Activated naive CD8-positive, alpha-beta T cell treated with anti-CD3 and anti-CD28 coated beads, Interleukin-2, amount 50 U/mL, for 24 hours (primary cell): Measurements from ENCODE around the gene FGF12.

Experiments used
- ATAC-seq: fragments of 150-1000 bp; cut with Tn5 transposase; one replicate; pipeline ENCODE4 v1.10.0; 2021
- DNase-seq: peaks from one replicate; pipeline ENCODE4 v3.0.0; 2021
- H3K27ac Mint-ChIP-seq: one replicate; pipeline ENCODE4 v1.8.0; 2021; ENCODE audit warnings: mild to moderate bottlenecking, mixed read lengths
- H3K27me3 Mint-ChIP-seq: one replicate; pipeline ENCODE4 v1.8.0; 2021; ENCODE audit warnings: mixed read lengths
- H3K36me3 Mint-ChIP-seq: one replicate; pipeline ENCODE4 v1.8.0; 2021; ENCODE audit warnings: low read depth, mixed read lengths
- H3K4me1 Mint-ChIP-seq: one replicate; pipeline ENCODE4 v1.8.0; 2021; ENCODE audit warnings: mixed read lengths
- H3K4me3 Mint-ChIP-seq: one replicate; pipeline ENCODE4 v1.8.0; 2021; ENCODE audit warnings: mild to moderate bottlenecking, moderate library complexity, mixed read lengths
- H3K9me3 Mint-ChIP-seq: one replicate; pipeline ENCODE4 v1.8.0; 2021; ENCODE audit warnings: mixed read lengths

Gene FGF12

DNA sequence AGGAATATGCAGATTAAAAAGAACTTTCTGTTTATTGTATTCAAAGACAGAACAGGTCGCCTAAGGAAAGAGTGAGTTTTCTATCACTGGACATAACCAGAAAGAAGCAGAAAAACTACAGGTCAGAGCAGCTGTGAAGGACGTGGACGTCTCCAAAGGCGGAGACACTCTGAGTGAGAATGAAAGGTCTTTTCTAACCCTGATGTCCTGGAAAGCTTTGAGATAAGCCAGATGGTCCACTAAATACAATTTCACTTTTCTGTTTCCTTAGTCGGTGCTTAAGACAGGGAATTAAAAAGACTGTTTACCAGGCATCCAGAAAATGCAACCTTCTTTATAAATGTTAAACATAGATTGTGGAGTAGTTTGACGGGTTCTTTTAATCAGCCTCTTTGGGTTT lies 360.4 kb downstream of the FGF12 start:
- Mint-ChIP-seq H3K9me3 (no peaks in the 10 kb centered on the region), H3K4me1 (no peaks in the 10 kb centered on the region), H3K36me3 (no peaks in the 10 kb centered on the region), H3K4me3 (no peak overlapping the region), H3K27me3 (no peaks in the 10 kb centered on the region), H3K27ac (no peak overlapping the region)
- ATAC-seq (no peak), DNase-seq (no peak)

DNA sequence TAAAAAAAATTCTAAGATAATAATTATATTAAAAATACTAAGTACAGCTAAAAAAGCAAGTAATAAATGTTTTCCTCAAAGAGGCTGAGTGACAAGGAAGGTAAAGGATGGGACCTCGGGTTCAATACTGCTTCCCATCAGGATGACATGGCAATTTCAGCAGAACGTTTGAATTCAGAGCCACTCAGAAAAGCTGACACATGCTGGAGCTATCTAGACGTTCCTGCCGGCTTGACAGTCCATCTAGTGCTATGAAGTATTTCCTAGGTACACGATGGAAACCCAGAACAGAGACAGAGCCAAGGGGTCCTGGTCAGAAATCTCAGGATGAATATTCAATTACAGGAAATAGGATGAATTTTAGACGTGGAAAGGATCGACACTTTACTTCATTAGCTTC lies 361.8 kb downstream of the FGF12 start:
- Mint-ChIP-seq H3K9me3 (no peaks in the 10 kb centered on the region), H3K27ac (no peak overlapping the region), H3K36me3 (no peaks in the 10 kb centered on the region), H3K4me3 (no peak overlapping the region), H3K27me3 (no peaks in the 10 kb centered on the region), H3K4me1 (no peaks in the 10 kb centered on the region)
- ATAC-seq = no peak
- no peak for DNase-seq

DNA sequence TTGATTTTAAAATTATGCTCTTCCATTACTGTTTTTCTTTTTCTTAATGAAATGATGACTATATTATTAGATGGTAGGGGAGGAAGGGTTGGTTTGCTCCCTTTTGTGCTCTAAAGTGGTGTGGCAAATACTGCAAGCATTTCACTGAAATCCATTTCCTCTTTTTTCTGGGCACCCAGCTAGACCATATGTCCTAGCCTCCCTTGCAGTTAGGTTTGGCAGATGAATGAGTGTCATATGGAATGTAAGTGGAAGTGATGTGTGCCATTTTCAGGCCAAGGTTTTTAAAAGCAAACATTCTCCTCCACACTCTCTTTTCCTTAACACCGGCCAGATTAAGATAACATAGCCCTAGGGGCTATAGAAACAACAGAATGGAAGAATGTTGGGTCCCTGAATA lies 363.0 kb downstream of the FGF12 start:
- Mint-ChIP-seq H3K9me3 (no peaks in the 10 kb centered on the region), H3K27me3 (no peaks in the 10 kb centered on the region), H3K27ac (no peak overlapping the region), H3K4me1 (no peaks in the 10 kb centered on the region), H3K4me3 (no peak overlapping the region), H3K36me3 (no peaks in the 10 kb centered on the region)
- DNase-seq (no peak), ATAC-seq (no peak)

DNA sequence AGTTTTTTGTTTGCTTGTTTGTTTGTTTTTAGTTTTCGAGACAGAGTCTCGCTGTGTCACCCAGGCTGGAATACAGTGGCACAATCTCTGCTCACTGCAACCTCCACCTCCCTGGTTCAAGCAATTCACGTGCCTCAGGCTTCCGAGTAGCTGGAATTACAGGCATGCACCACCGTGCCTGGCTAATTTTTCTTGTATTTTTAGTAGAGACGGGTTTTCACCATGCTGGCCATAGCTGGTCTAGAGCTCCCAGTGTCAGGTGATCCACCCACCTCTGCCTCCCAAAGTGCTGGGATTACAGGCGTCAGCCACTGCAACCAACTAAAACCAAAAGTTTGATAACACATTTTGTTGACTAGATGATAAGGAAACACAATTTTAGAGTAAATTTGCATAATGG lies 372.7 kb downstream of the FGF12 start:
- ATAC-seq (no peak), DNase-seq (no peak)
- Mint-ChIP-seq H3K9me3 (peaks cover 4% of the 10 kb centered on the region), H3K27me3 (no peaks in the 10 kb centered on the region), H3K36me3 (no peaks in the 10 kb centered on the region), H3K4me1 (no peaks in the 10 kb centered on the region), H3K4me3 (no peak overlapping the region), H3K27ac (no peak overlapping the region)

DNA sequence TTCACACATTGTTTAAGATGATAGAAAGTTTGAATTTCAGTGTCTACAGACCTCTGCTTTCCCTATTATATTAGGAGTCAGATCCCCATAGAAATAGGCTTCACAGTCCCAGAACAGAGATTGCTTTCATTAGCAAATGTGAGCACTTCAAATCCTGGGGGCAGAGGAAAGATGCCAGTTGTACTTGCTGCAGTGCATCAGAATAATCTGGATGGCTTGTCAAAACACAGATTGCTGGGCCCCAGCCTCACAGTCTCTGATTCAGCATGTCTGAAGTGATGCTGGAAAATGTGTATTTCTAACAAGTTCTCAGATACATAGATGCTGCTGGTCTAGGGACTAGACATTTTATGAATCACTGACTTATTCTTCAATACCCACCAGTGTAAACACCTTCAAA lies 375.2 kb downstream of the FGF12 start:
- no peaks in the 10 kb centered on the region for H3K27me3 Mint-ChIP-seq
- no peak overlapping the region for H3K4me3 Mint-ChIP-seq
- DNase-seq (no peak), ATAC-seq (no peak)
- no peaks in the 10 kb centered on the region for H3K4me1 Mint-ChIP-seq
- H3K36me3 Mint-ChIP-seq = no peaks in the 10 kb centered on the region
- peaks cover 4% of the 10 kb centered on the region for H3K9me3 Mint-ChIP-seq
- H3K27ac Mint-ChIP-seq = no peak overlapping the region

DNA sequence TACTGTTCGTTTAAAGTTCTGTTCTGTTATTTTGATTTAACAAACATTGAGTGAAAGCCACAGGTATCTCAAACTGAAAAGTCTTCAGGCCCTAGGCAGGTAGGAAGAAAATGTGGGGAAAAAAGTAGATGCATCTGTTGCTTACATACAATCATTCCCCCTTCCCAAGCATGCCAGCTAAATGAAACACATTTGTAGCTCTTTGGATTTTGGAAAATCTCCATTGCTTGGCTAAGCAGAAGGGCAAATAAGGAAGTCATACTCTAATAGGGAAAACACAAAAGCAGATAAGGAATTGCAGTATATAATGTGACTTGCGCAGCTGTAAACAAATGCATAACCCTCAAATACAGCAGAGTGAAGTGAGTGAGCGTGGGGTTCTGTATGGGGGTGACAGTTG lies 375.9 kb downstream of the FGF12 start:
- ATAC-seq (no peak), DNase-seq (no peak)
- Mint-ChIP-seq H3K27me3 (no peaks in the 10 kb centered on the region), H3K9me3 (peaks cover 6% of the 10 kb centered on the region), H3K36me3 (no peaks in the 10 kb centered on the region), H3K4me1 (no peaks in the 10 kb centered on the region), H3K4me3 (no peak overlapping the region), H3K27ac (no peak overlapping the region)

DNA sequence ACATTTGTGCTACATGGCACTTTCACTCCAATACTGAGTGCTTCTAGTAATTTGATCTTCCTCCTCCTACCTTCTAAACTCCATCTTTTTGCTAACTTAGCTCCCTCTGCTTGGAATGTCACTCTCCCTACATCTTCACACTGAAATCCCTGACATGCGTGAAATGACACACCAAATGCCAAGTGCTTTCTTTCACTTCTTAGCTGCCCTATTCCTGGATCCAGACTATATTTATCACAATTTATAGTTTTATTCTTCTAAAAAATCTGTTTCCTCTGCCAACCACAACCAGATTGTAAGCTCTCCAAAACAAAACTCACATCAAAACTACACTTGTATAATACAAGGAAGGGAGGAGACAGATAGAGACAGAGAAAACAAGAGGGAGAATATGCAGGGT lies 387.3 kb downstream of the FGF12 start:
- no peak for DNase-seq
- H3K27ac Mint-ChIP-seq = no peak overlapping the region
- H3K4me3 Mint-ChIP-seq = no peak overlapping the region
- no peaks in the 10 kb centered on the region for H3K36me3 Mint-ChIP-seq
- no peak for ATAC-seq
- H3K9me3 Mint-ChIP-seq = peaks cover 3% of the 10 kb centered on the region
- no peaks in the 10 kb centered on the region for H3K27me3 Mint-ChIP-seq
- H3K4me1 Mint-ChIP-seq = no peaks in the 10 kb centered on the region

DNA sequence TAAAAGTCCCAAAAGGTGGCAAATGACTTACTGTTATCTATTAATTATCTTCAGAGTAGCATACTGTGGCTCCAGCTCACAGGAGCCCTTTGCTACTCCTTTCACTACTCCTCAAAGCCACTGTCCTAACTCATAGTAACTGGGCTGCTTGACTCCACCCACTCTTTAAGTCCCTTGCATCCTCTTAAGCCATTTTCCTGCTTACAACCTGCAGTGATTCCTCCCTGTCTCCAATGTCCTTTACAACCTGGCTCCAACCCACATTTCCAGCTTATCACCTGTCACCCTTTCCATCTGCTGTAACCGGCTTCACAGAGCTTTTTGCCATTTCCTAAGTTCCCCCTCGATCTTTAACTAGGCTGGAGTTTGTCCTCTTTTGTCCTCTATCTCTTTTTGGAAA lies 388.1 kb downstream of the FGF12 start:
- no peak overlapping the region for H3K4me3 Mint-ChIP-seq
- ATAC-seq (no peak), DNase-seq (no peak)
- H3K27ac Mint-ChIP-seq = no peak overlapping the region
- peaks cover 3% of the 10 kb centered on the region for H3K9me3 Mint-ChIP-seq
- no peaks in the 10 kb centered on the region for H3K4me1 Mint-ChIP-seq
- H3K36me3 Mint-ChIP-seq = no peaks in the 10 kb centered on the region
- no peaks in the 10 kb centered on the region for H3K27me3 Mint-ChIP-seq

DNA sequence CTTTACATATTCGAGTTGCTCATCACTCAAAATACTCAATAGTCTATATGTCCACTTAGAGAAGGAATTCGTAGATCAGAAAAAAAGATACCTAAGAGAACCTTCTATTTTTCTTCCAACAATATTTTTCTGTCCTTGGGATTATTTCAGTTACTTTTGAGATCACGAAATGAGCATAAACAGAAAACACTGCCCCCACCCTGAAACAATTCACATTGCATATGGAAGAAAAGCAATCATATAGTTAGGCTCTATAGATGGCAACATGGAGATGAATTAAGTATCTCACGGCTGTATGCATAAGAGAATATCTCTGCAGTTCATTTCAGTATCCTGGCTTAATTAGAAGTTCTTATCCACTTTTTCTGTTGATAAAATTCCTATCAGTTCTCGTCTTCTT lies 391.1 kb downstream of the FGF12 start:
- DNase-seq = no peak
- H3K27me3 Mint-ChIP-seq = no peaks in the 10 kb centered on the region
- H3K4me3 Mint-ChIP-seq = no peak overlapping the region
- no peak overlapping the region for H3K27ac Mint-ChIP-seq
- no peak for ATAC-seq
- peaks cover 3% of the 10 kb centered on the region for H3K9me3 Mint-ChIP-seq
- peaks cover 7% of the 10 kb centered on the region for H3K4me1 Mint-ChIP-seq
- H3K36me3 Mint-ChIP-seq = no peaks in the 10 kb centered on the region

DNA sequence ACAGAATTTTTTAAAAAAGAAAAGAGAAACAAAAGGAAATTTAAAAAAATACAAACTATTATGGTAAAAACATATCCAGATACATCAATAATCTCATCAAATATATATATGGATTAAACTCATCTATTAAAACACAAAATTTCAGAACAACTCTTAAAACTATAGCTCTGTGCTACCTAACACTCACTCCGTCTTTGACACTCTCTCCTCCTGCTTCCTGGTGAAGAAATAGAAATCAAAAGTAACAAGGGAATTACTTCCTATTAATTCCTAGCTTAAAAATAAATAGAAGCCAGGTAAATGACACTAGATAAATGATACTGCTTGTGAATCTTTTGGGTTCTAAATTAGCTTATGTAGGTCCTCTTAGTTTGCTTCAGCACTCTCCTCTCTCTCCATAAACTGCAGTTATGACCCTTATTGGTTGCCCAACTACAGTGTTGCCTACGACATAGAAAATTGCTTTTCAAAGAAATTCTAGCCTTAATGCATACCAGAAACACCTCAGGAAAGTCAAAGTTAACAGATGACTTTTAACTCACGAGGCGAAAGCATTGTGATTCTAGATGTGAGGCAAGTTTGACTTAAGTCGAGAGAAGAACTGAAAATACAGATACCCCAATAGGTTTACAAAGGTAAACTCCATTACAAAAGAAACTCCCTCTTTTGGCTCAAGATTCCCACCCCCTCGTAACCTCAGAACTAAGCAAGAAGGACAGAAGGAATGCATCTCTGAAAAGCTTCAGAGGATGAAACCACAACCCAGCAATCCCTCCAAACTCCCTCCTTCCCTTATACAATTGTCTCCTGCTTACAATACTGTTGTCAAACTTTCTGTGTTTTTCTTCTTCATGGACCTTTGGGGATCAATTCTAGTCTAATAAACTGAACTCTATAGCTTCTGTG lies 394.7 kb downstream of the FGF12 start:
- H3K4me3 Mint-ChIP-seq = no peak overlapping the region
- no peak for DNase-seq
- peaks cover 3% of the 10 kb centered on the region for H3K9me3 Mint-ChIP-seq
- peaks cover 7% of the 10 kb centered on the region for H3K4me1 Mint-ChIP-seq
- H3K36me3 Mint-ChIP-seq = no peaks in the 10 kb centered on the region
- no peak for ATAC-seq
- no peaks in the 10 kb centered on the region for H3K27me3 Mint-ChIP-seq
- H3K27ac Mint-ChIP-seq = no peak overlapping the region

DNA sequence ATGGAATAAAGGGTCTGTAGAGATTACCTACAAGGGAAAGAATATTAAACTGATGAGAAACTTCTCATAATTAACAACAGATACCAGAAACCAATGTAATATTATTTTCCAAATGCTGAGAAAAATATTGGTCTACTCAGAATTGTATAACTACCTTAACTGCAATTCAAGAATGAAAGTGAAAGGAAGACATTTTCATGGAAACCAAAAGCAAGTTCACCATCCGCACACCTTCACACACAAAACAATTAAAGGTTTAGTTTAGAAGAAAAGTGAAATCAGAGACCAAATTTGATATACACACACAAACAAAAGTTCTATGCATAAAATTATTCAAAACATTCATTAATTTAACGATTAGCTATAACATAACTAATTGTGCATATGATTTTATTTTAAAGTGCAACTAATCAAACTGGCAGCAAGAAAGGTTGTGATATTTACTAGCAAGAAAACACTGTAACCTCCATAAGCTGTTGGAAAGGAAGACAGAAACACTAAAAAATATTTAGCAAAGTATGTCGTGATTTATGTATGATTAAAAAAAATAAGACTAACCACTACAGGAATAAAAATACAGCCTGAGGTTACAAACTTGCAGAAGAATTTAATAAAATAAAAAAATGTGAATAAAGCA lies 395.5 kb downstream of the FGF12 start:
- H3K27ac Mint-ChIP-seq = no peak overlapping the region
- ATAC-seq (no peak), DNase-seq (no peak)
- H3K36me3 Mint-ChIP-seq = no peaks in the 10 kb centered on the region
- no peak overlapping the region for H3K4me3 Mint-ChIP-seq
- no peaks in the 10 kb centered on the region for H3K27me3 Mint-ChIP-seq
- H3K9me3 Mint-ChIP-seq = peaks cover 3% of the 10 kb centered on the region
- peaks cover 7% of the 10 kb centered on the region for H3K4me1 Mint-ChIP-seq

DNA sequence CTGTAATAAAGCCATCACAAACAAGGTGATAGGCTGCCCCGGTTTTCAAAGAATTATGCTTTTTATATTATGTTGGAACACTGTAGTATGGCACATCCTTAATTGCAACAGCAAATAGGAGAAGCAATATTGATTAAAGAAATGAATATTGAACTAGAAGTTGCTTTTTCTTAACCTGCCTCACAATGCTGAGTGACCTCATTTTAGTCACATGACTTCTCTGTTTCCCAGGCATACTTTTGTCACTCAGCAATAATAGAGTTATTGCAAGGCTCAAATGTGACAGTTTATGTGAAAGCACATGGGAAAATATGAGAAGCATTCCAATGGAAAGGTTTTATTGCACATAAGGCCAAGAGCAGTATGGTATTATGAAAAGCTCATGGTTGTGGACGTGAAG lies 400.7 kb downstream of the FGF12 start:
- Mint-ChIP-seq H3K9me3 (no peaks in the 10 kb centered on the region), H3K27me3 (no peaks in the 10 kb centered on the region), H3K27ac (no peak overlapping the region), H3K36me3 (no peaks in the 10 kb centered on the region), H3K4me1 (peaks cover 2% of the 10 kb centered on the region), H3K4me3 (no peak overlapping the region)
- ATAC-seq = no peak
- no peak for DNase-seq

DNA sequence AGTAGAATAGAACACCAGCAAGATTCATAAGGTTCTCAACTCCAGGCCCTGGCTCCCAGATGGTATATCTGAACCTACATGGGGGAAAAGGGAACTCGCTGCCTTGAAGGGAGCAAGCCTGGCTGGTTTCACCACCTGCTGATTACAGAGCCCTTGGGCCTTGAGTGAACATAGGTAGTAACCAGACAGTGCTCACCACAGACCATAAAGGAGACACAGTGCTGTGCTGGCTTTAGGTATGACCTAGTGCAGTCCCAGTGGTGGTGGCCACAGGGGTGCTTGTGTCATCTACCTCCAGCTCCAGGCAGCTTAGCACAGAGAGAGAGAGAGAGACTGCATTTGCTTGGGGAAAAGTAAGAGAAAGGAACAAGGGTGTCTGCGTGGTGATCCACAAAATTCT lies 409.8 kb downstream of the FGF12 start:
- no peaks in the 10 kb centered on the region for H3K36me3 Mint-ChIP-seq
- no peak overlapping the region for H3K27ac Mint-ChIP-seq
- H3K4me1 Mint-ChIP-seq = no peaks in the 10 kb centered on the region
- no peaks in the 10 kb centered on the region for H3K27me3 Mint-ChIP-seq
- no peak for DNase-seq
- H3K9me3 Mint-ChIP-seq = peaks cover 9% of the 10 kb centered on the region
- no peak for ATAC-seq
- H3K4me3 Mint-ChIP-seq = no peak overlapping the region

DNA sequence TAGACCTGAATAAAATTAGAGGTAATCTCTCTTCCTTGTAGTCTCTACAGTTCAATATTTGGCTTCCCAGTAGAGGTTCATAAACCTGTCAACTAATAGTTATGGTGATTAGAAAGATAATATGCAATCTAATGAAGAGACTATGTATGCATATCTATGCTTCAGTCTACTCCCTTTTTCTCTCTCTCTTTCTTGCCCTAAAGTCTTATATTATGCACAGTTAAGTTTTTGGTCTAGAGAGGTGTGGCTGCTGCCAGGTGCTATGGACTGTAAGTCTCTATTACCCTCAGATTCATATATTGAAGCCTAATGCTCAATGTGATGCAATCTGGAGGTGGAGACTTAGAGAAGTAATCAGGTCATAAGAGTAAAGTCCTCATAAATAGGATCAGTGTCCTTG lies 413.7 kb downstream of the FGF12 start:
- Mint-ChIP-seq H3K27ac (no peak overlapping the region), H3K36me3 (no peaks in the 10 kb centered on the region), H3K4me3 (no peak overlapping the region), H3K9me3 (peaks cover 5% of the 10 kb centered on the region), H3K4me1 (no peaks in the 10 kb centered on the region), H3K27me3 (no peaks in the 10 kb centered on the region)
- no peak for ATAC-seq
- DNase-seq = no peak

DNA sequence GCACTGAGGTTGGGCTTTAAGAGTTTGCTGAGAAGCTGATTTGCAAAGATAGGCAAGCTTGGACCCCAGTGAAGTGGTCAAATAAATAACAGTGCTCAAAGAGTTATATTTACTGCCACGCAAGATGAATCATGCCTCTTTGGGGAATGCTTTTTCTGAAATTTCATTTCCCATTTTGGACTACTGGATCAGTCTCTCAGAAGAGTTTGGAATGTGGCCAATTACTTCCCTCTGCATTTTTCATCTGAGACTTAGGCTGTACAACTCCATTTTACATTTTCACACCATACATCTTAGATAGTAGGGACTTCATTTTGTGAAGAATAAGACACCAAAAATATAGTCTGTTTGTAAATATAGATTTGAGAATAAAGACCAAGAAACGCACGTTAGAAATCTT lies 419.7 kb downstream of the FGF12 start:
- no peaks in the 10 kb centered on the region for H3K36me3 Mint-ChIP-seq
- no peaks in the 10 kb centered on the region for H3K4me1 Mint-ChIP-seq
- ATAC-seq = no peak
- DNase-seq = no peak
- no peaks in the 10 kb centered on the region for H3K9me3 Mint-ChIP-seq
- H3K27me3 Mint-ChIP-seq = no peaks in the 10 kb centered on the region
- no peak overlapping the region for H3K27ac Mint-ChIP-seq
- no peak overlapping the region for H3K4me3 Mint-ChIP-seq
